Measurements from ENCODE around the gene DNM3.
"Not testable (repeated sequence)": the region's sequence is repeated elsewhere in the genome, so short reads cannot be mapped to it uniquely, and the experiment has no call there.

DNA sequence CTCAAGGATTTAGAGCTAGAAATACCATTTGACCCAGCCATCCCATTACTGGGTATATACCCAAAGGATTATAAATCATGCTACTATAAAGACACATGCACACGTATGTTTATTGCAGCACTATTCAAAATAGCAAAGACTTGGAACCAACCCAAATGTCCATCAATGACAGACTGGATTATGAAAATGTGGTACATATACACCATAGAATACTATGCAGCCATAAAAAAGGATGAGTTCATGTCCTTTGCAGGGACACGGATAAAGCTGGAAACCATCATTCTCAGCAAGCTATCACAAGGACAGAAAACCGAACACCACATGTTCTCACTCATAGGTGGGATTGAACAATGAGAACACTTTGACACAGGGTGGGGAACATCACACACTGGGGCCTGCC, 595.9 kb downstream of the DNM3 start:
- TF ChIP-seq, protein P1, sequence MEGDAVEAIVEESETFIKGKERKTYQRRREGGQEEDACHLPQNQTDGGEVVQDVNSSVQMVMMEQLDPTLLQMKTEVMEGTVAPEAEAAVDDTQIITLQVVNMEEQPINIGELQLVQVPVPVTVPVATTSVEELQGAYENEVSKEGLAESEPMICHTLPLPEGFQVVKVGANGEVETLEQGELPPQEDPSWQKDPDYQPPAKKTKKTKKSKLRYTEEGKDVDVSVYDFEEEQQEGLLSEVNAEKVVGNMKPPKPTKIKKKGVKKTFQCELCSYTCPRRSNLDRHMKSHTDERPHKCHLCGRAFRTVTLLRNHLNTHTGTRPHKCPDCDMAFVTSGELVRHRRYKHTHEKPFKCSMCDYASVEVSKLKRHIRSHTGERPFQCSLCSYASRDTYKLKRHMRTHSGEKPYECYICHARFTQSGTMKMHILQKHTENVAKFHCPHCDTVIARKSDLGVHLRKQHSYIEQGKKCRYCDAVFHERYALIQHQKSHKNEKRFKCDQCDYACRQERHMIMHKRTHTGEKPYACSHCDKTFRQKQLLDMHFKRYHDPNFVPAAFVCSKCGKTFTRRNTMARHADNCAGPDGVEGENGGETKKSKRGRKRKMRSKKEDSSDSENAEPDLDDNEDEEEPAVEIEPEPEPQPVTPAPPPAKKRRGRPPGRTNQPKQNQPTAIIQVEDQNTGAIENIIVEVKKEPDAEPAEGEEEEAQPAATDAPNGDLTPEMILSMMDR (IDR thresholded peaks at IDR 0.05), result not testable (repeated sequence)
- not testable (repeated sequence) for TF ChIP-seq POLR2A (IDR thresholded peaks at IDR 0.05)

Measured in lower leg skin (tissue), 3 donors.